Urothelium cell line (cell line): ENCODE data around the gene LHX3.
"Not testable (repeated sequence)": the region's sequence is repeated elsewhere in the genome, so short reads cannot be mapped to it uniquely, and the experiment has no call there.

ENCODE experiments used
- DNase-seq: peaks from one replicate; pipeline ENCODE4 v3.0.0; 2011; ENCODE audit warnings: low spot score, mixed read lengths
- FAIRE-seq: peaks from 2 replicates; lab custom pipeline; 2011; peaks lifted over from hg19 to GRCh38; lab: Jason Lieb, UNC

Gene LHX3

GRCh38 chr9:136157477-136158265, 47.3 kb downstream of the LHX3 start:
- DNase-seq (no peak), FAIRE-seq (no peak)

GRCh38 chr9:136156209-136157120, 48.5 kb downstream of the LHX3 start:
- DNase-seq (no peak), FAIRE-seq (no peak)

- FAIRE-seq (no peak), DNase-seq (no peak)
Measured at GRCh38 chr9:136155576-136155975, 49.4 kb downstream of the LHX3 start.

- no peak for FAIRE-seq
- no peak for DNase-seq
Measured at GRCh38 chr9:136154943-136155342, 50.0 kb downstream of the LHX3 start.

GRCh38 chr9:136153381-136154065, 51.4 kb downstream of the LHX3 start:
- FAIRE-seq (no peak), DNase-seq (no peak)

- no peak for FAIRE-seq
- DNase-seq: no peak
Measured at GRCh38 chr9:136152931-136153330, 52.0 kb downstream of the LHX3 start.

GRCh38 chr9:136152543-136152866, 52.4 kb downstream of the LHX3 start:
- DNase-seq (no peak), FAIRE-seq (no peak)

GRCh38 chr9:136151848-136152542, 52.9 kb downstream of the LHX3 start:
- FAIRE-seq: no peak
- no peak for DNase-seq

- FAIRE-seq (no peak), DNase-seq (no peak)
Measured at GRCh38 chr9:136151214-136151804, 53.6 kb downstream of the LHX3 start.

- FAIRE-seq, DNase-seq: not testable (repeated sequence)
Measured at GRCh38 chr9:136150664-136151213, 54.2 kb downstream of the LHX3 start.

GRCh38 chr9:136149853-136150252, 55.1 kb downstream of the LHX3 start:
- DNase-seq (no peak), FAIRE-seq (no peak)

GRCh38 chr9:136149337-136149736, 55.6 kb downstream of the LHX3 start:
- no peak for FAIRE-seq
- DNase-seq: no peak

- DNase-seq: no peak
- FAIRE-seq: no peak
Measured at GRCh38 chr9:136148766-136149165, 56.2 kb downstream of the LHX3 start.

- no peak for FAIRE-seq
- no peak for DNase-seq
Measured at GRCh38 chr9:136147890-136148714, 56.8 kb downstream of the LHX3 start.

GRCh38 chr9:136147038-136147889, 57.7 kb downstream of the LHX3 start:
- FAIRE-seq (no peak), DNase-seq (no peak)
